HG03457 (cell line): ENCODE measurements around the gene GLDC.

Source experiments
- ATAC-seq: cut with Tn5 transposase; IDR thresholded peaks from one replicate; pipeline ENCODE4 v1.9.1; 2021; ENCODE audit warnings: moderate number of reproducible peaks; ENCODE audit not compliant: unreplicated experiment

Gene GLDC

DNA sequence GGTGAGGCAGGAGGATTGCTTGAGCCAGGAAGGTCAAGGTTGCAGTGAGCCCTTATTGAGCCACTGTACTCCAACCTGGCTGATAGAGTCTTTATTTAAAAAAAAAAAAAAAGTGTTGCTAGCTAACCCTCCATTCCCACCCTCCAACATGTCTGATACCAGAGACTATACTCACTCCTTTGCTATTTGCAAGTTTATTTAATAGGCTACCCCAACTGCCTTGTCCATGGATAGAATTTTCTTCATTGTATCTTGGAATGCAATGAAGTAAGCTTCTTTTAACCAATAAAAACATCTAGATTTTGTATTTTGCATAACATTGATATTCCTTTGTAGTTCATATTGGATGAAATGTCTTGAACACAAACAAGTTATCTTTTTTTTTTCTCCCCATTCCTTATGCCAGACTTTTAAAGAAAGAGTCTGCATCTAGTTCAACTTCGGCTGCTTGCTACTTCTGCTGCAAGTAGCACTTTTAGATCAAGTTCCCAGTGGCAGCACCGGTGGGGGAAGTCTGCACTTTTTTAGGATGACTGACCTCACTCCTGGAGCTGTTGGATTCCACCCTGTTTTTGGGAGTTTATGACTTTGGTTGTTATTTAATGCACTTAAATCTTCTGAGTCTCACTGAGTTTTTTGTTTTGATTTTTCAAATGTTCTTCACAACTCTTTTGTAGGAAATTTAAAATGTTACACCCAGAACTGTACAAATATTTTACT is 120.0 kb downstream of the GLDC start:
- ATAC-seq, result no peak

DNA sequence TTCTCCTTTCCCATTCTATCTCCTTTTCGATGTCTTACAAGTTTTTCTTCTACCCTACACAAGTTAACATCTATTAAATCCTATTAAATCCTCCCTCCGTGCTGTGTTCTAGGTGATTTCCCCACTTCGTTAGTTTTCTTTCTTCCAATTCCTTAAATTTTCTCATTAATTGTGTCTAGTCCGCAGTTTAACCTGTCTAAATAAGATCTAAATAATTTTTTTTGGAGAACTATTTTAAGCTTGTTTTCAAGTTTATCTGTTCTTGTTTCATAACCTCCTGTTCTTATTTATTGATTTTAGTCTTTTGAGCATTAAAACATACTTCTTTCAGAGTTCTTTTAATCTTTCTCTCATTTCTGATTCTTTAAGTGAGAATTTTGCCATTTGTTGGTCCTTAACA is 123.3 kb downstream of the GLDC start:
- ATAC-seq, result no peak

GRCh38 chr9:6512085-6512657 is 133.4 kb downstream of the GLDC start:
- ATAC-seq, result no peak

- no peak for ATAC-seq
Measured at GRCh38 chr9:6506571-6506970, 139.0 kb downstream of the GLDC start.

DNA sequence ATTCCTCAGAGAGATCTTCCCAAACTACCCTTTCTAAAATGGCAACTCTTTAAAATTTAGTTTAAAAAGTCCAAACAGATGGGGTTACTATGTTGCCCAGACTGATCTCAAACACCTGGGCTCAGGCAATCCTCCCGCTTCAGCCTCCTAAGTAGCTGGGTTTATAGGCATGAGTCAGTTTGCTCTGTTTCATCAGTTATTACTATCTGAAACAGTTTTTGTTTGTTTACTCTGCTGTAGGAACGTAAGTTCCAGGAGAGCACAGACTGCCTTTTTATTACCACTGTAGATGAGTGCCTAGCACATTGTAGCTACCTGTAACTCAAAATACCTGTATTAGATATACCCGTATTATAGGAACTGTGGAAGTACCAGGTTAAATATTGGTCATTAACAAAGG is 143.1 kb downstream of the GLDC start:
- ATAC-seq, result no peak

- ATAC-seq, result no peak
Measured at GRCh38 chr9:6501526-6502210, 143.9 kb downstream of the GLDC start.

- no peak for ATAC-seq
Measured at GRCh38 chr9:6498982-6499381, 146.5 kb downstream of the GLDC start.

DNA sequence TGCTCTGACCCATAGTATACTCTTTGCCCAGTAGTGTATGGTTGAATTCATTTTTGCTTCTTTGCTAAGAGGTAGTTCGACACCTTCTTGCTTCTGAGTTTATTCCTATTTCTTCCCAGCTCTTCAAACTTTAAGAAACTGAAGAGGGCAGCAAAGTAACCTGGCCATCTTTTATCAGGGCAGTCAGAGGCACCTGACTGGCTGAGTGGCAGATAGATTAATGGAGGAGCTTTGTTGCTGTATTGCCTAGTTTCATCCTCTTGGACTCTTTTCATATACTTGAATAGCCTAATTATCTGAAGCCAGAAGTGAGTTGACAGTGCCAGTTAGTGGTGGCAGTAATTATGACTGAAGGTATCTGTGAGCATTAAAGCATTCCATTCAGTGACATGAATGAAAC is 150.1 kb downstream of the GLDC start:
- ATAC-seq, result no peak

DNA sequence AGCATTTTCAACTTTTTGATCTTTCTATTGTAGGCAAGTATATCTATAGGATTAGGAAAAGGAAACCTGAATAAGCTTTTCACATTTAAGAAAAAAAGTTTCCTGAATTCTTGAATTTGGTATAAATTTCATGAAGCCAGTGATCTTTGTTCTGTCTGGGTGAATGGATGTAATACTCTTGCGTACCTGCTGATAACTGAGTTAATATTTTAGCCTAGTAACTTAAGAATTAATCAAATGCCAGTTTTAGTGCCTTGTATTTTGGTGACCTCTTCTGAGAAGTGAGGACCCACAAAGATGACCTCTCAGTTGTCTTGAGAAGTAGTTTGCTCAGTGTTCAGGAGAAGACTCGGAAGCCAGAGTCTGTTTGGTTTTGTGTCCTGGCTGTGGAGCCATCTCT is 154.7 kb downstream of the GLDC start:
- ATAC-seq, result no peak

DNA sequence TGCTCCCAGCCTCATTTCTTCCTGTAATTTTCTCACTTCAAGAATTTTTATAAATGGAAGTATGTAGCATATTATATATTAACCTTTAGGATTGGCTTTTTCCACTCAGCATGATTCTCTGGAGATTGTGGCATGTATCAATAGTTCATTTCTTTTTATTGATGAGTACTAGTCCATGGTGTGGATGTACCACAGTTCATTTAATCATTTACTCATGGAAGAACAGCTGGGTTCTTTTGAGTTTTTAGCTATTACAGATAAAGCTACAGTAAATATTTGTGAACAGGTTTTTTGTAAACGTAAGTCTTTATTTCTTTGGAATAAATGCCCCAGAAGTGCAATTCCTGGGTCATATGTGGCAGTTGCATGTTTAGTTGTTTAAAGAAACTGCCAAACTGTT is 156.4 kb downstream of the GLDC start:
- ATAC-seq, result no peak

GRCh38 chr9:6488395-6488794 is 157.1 kb downstream of the GLDC start:
- ATAC-seq, result no peak

GRCh38 chr9:6484210-6484609 is 161.3 kb downstream of the GLDC start:
- no peak for ATAC-seq
